Measurements from ENCODE around the gene LPP. TPM values are rescaled to one million over a fixed set of nuclear protein-coding genes. Genes with fewer than 3 reads are reported as not detected.

LPP gene
- total and polyA plus RNA-seq, 9 donors = 15.9 to 280 (median 134) TPM

- peaks cover 2% of the 10 kb centered on the region for H3K4me1 ChIP-seq (ENCODE audit: insufficient read depth)
Observed at GRCh38 chr3:188641076-188641475, 487.1 kb downstream of the LPP start.

GRCh38 chr3:188643736-188644135, 489.8 kb downstream of the LPP start:
- WGBS, 3 donors = 95 to 96% (median 96%) methylated on average over 3 of the region's 3 CpGs
- no peaks in the 10 kb centered on the region for H3K9me3 ChIP-seq

More at GRCh38 chr3:188641076-188641475, 487.1 kb downstream of the LPP start:
- Histone ChIP-seq H3K4me3 (no peak overlapping the region), H3K27me3 (no peaks in the 10 kb centered on the region), H3K36me3 (no peaks in the 10 kb centered on the region), H3K27ac (no peak overlapping the region), H3K9me3 (no peaks in the 10 kb centered on the region)
- 27 to 38% (median 30%) methylated on average over 3 of the region's 3 CpGs for WGBS, 3 donors
- TF ChIP-seq POLR2A (IDR thresholded peaks at IDR 0.05) = no peak
- TF ChIP-seq EP300 (IDR thresholded peaks at IDR 0.05) = no peak
- no peak for TF ChIP-seq CTCF (IDR thresholded peaks at IDR 0.05)
- intact Hi-C loops (cut with DNase I) = no loop called here
- no peak for DNase-seq

GRCh38 chr3:188646592-188646991, 492.6 kb downstream of the LPP start:
- intact Hi-C loops (cut with DNase I) = no loop called here
- Histone ChIP-seq H3K27ac (no peak overlapping the region), H3K36me3 (no peaks in the 10 kb centered on the region), H3K4me3 (no peak overlapping the region), H3K9me3 (no peaks in the 10 kb centered on the region), H3K27me3 (no peaks in the 10 kb centered on the region), H3K4me1 (ENCODE audit: insufficient read depth) (no peaks in the 10 kb centered on the region)
- no peak for DNase-seq
- TF ChIP-seq POLR2A (IDR thresholded peaks at IDR 0.05) (no peak), EP300 (IDR thresholded peaks at IDR 0.05) (no peak), CTCF (IDR thresholded peaks at IDR 0.05) (no peak)
- 0% methylated on average over 1 of the region's 1 CpG for WGBS, 3 donors

More at GRCh38 chr3:188643736-188644135, 489.8 kb downstream of the LPP start:
- intact Hi-C loops (cut with DNase I) = no loop called here
- Histone ChIP-seq H3K27me3 (no peaks in the 10 kb centered on the region), H3K4me3 (no peak overlapping the region), H3K4me1 (ENCODE audit: insufficient read depth) (peaks cover 2% of the 10 kb centered on the region), H3K27ac (no peak overlapping the region), H3K36me3 (no peaks in the 10 kb centered on the region)
- no peak for DNase-seq
- TF ChIP-seq POLR2A (IDR thresholded peaks at IDR 0.05) (no peak), CTCF (IDR thresholded peaks at IDR 0.05) (no peak), EP300 (IDR thresholded peaks at IDR 0.05) (no peak)

- Histone ChIP-seq H3K9me3 (no peaks in the 10 kb centered on the region), H3K27ac (no peak overlapping the region), H3K4me1 (ENCODE audit: insufficient read depth) (no peaks in the 10 kb centered on the region), H3K4me3 (no peak overlapping the region), H3K27me3 (no peaks in the 10 kb centered on the region), H3K36me3 (no peaks in the 10 kb centered on the region)
- WGBS, 3 donors = 97 to 99% (median 97%) methylated on average over 6 of the region's 6 CpGs
- intact Hi-C loops (cut with DNase I) = no loop called here
- no peak for DNase-seq
- TF ChIP-seq CTCF (IDR thresholded peaks at IDR 0.05) (no peak), EP300 (IDR thresholded peaks at IDR 0.05) (no peak), POLR2A (IDR thresholded peaks at IDR 0.05) (no peak)
Observed at GRCh38 chr3:188647237-188647636, 493.3 kb downstream of the LPP start.

All from ovary (tissue), 9 donors.